HG02759 (cell line): ENCODE results near the gene VPS26B.
A peak's percentile ranks its signal among the peaks of the same experiment; 100 is the strongest.
"Not testable (repeated sequence)": the region's sequence is repeated elsewhere in the genome, so short reads cannot be mapped to it uniquely, and the experiment has no call there.

Source experiments
- ATAC-seq: cut with Tn5 transposase; IDR thresholded peaks from one replicate; pipeline ENCODE4 v1.9.1; 2021; ENCODE audit warnings: mild to moderate bottlenecking, moderate library complexity; ENCODE audit not compliant: unreplicated experiment

VPS26B gene

DNA sequence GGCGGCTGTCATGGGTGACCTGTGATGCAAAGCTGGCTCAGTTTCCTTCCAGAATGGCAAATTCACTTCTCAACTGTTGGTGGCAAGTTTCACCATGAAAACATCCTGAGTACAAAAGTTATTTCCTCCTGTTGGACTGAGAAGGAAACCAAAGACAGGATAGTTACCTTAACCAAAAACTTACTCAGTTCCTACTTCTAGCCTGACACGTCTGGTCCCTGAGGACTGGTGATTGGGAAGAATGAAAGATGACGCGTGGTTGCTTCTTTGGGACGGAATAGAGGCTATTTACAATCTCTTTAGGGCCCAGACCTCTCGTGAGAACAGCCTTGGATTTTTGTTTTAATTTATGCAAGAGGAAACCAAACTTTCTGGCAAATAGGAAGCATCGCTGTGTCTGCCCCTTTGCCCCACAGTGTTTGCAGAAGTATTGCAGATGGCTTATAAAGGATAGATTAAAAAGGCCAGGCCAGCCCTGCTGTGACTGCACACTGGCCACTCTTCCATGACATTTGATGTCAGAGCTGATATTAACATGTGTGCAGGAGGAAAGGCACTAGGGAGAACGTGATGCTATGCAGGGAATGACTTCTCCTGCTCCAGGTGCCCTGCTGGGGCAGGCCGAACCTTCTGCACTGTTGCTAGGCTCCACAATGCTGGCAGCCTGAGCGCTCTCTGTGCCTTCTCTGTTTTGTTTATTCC lies 7.6 kb downstream of the VPS26B start:
- no peak for ATAC-seq

DNA sequence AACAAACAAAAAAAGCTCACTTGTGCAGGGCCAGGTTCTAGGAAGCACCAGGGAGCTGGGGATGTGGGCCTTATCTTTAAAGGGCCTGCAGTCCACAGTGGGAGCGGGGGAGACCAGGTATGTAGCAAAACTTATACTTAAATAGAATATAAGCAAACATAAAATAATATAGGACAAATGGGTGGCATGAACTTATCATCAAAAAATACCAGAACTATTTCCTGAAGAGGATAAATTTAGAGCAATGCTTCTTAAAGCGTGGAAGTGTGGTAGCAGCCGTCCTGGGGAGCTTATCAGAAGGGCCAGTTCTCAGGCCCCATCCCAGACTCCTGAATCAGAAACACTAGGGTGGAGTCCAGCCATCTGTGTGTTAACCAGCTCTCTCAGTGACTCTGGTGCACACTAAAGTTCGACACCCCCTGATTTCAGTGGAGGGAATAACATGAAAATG lies 9.3 kb downstream of the VPS26B start:
- ATAC-seq = no peak

DNA sequence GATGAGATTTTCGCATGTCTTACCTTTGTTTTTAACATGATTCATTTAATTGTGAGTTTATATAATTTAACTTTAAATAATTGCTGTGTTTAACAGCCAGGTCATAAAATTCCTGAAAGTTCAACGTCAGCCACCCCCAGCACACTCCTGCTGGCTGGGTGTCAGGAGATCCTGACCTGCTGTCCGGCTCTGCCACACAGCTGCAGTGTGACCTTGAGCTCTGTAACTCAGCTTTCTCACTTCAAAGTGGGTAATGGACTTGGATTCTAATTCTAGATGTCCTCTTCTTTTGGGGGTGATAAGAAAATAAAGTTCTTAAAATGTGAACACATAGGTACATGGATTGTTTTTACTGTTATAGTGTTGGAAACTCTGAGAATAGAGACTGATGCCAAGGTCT lies 10.9 kb downstream of the VPS26B start:
- no peak for ATAC-seq

DNA sequence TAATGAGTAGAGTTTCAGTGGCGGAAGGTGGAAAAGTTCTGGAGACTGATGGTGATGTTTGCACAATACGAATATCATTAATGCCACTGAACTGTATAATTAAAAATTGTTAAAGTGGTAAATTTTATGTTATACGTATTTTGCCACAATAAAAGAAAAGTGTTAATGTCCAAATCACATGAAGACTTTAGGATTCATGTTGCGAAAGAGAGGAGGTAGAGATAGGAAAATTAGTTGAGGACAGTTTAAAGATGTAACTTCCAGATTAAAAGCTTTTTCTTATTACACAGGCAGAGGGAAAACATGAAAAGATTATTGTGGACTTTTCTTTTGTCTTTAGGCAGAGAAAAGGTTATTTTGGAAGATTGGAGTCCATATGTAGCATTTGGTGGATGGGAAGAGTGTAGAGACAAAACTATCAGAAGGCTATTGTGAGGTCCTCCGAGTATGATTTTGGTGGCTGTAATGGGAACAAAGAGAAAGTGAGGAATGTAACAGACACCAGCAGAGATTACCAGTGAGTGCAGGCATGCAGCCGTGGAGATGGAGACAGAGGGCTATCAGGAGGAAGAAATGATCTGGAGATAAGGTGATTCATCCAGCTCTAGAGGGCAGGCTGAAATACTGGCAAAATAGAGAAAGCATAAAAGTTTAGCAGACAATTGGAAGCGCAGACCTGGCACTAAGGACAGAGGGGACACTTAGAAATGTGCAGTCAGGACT lies 12.5 kb downstream of the VPS26B start:
- no peak for ATAC-seq

DNA sequence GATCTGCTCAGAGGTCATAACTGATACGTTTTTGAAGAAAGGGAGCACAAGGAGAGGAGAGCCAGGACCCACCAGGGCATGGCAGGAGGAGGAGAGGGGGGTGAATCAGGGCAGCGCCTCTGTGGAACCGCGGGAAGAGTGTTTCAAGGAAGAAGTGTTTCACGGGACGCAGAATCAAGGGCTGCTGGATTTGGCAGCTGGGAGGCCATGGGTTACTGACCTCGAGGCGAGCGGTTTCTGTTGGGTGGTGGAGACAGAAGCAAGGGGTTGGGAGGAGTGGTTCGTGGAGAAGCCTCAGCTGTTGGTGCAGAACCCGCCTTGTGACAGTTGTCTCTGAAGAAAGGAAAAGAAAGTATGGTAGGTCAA lies 13.1 kb downstream of the VPS26B start:
- ATAC-seq = no peak

DNA sequence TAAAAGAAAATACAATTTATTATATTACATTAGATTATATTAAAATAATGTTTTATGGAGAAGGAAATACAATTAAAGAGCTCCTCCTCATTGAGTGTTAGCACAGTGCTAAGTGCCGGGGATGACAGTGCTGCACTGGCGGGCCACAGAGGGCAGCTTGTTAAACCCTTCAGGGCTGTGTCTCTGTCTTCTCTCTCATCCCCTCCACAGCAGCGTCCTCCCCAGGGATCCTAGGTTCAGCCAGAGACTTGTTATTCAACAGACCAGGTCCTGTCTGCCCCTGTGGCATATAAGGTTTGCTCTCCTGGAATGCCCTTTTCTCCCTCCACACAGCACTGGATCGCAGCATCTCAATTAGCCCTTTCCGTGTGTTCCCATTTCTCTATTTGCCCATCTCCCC lies 14.5 kb downstream of the VPS26B start:
- no peak for ATAC-seq

DNA sequence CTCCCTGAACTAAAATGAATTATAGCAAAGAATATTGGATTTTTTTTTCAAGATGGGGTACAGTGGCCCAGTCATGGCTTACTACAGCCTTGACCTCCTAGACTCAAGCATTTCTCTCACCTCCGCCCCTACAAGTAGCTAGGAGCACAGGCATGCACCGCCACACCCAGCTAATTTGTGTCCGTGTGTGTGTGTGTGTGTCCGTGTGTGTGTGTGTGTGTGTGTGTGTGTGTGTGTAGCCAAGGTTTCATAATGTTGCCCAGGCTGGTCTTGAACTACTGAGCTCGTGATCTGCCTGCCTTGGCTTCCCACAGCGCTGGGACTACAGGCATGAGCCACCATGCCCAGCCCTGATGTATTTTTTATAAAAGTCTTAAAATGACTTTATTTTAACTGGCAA lies 16.1 kb downstream of the VPS26B start:
- no peak for ATAC-seq

DNA sequence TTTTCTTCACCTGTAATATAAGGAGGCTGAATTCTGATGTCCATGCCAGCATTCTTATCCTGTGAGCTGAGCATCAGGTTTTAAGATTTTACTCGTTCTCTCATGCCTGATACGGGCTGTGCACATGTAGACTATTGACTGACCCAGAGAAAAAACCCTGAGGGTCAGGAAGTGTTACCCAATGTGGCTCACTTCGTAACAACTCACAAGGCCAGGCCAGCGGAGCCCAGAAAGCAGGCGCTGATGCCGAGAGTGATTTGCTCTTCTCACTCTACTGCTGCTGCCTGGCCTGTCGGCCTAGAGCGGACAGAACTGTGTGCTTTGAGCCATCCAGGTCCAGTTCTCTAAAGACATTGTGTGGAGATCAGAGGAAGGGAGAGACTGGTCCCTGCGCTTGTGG lies 17.9 kb downstream of the VPS26B start:
- no peak for ATAC-seq

DNA sequence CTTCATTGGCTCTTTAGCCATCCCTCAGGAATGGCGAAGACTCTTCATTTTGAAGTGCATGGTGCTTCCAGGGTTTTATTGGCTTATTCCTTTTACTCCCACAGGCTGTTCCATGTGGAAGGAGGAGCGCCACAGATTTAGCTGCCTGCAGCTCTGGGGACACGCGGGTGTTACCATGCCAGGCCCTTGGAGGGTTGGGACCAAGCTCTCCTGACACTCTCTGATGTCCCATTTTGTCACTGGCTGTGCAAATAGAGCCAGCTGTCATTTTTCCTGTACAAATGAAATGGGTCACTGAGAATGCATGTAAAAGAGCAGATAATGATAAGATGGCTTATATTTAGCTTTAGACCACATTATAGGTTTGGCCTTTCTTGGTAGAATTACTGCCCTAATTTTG lies 19.4 kb downstream of the VPS26B start:
- ATAC-seq = no peak

DNA sequence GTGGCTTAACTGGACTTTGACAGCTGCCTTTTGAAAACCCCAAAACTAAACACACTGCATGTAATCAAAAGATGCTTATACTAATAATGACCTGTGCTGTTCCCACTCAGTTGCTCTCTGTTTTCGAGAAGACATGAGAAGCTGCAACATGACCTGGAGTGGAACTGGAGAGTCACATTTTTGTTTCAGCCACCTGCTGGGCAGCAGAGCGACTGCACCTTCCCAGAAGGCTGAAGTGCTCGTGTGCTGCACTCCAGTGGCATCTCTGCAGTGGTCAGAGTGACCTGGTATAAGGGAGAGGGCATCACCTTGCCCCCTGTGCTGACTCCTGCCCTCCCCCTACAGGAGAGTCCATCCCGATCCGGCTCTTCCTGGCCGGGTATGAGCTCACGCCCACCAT lies 20.1 kb downstream of the VPS26B start:
- ATAC-seq = peak; percentile 88

DNA sequence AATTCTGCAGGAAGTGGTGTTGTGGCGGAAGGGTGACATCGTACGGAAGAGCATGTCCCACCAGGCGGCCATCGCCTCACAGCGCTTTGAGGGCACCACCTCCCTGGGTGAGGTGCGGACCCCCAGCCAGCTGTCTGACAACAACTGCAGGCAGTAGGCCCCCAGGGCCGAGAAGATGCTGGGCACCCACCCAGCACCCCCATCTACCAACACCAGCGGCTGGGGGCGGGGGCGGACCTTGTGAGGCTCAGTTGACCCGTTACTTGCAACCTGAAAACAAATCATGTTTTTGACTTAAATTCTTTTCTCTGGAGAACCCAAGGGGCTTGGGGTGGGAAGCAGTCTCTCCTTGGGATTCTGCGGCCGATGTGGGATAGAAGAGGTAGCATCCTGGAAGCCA lies 21.0 kb downstream of the VPS26B start:
- ATAC-seq = no peak

DNA sequence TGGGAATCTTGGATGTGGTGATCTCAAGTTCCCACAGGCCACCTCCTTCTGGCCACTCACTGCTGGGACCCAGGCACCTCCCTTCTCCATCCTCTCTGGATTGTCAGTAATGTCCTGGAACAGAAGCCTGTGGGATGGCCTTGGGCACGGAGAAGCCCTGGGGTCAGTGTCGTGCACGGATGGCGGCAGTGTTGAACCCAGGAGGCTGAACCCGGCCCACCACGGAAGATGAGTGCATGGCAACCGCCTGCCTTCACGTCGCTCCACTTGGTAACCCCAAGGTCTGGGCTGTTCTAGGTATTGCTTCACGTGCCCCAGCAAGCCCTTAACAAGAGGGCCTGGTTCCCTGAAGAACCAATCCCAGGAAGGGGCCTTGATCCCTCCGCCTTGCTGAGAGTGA lies 21.6 kb downstream of the VPS26B start:
- no peak for ATAC-seq

DNA sequence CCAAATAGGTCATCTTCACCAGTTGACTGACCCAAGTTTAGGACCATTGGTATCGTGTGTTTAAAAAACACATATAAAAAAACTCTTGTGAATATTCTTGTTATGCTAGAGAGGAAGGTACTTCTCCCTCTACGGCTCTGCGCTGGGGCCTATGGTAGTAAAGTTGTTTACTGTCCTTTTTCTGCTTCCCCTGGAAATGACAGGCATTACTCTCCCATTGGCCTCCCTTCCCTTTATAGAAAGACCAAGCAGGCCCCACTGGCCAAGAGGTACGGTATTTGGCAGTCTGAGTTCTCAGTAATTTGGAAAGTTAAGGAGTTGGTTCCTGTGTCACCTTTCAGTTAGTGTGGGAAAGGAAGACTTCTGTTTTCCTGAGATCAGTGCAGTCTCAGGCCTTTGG lies 22.2 kb downstream of the VPS26B start:
- no peak for ATAC-seq

DNA sequence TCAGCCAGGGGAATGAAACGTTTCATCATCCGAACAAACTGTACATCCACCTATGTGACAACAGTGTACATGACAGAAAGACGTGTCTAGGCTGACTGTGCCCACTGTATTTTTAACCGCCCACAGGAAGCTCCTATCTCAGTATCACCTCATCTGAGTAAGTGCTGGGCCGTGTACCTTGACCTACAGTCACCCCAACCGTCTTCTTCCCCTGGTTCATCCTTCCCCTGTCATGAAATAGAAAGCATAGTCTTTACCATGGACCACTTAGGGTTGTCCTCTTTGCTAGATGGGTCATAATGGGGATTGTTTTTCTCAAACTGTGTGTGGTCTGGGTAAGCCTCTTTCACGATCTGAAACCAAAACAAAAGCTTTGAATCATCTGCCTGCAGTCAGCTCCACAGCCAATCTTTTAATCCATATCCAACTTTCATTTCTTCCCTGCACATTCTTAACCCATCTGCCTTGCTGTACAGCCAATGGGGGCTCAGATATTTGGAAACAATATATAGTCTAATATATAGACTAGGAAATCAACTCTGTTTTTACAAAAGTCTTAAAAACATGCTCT lies 24.5 kb downstream of the VPS26B start:
- no peak for ATAC-seq

DNA sequence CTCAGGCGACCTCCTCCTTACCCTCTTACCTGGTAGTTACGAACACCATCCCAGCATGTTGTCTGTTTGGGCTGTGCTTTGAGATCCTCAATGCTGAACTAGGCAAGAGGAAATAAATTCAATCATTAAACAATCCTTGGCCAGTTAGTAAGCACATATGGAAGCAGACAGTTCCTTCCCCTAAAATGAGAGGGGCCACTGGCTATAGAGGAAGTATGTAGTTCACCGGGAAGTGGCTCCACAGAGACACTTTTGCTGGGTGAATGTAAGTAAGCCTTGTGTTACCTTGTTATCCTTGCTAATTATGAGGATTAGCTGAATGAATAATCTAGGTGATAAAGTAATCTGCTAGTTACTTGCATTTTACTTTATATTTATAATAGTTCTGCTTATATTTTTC lies 25.8 kb downstream of the VPS26B start:
- no peak for ATAC-seq

DNA sequence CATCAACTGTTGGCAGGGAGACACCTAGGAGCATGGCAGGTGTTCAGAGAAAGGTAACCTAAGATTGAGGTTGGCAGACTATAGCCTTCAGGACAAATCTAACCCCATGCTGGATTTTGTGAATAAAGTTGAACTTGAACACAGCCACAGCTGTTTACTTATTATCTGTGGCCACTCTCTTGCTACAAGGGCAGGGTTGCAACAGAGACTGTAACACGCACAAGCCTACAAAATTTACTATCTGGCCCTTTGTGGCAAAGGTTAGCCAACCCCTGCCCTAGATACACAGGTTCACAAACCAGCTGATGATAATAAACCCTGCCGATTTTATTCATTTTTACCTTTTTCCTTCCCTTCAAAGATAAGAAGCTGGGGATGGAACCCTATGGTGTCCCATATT lies 26.2 kb downstream of the VPS26B start:
- ATAC-seq = no peak

DNA sequence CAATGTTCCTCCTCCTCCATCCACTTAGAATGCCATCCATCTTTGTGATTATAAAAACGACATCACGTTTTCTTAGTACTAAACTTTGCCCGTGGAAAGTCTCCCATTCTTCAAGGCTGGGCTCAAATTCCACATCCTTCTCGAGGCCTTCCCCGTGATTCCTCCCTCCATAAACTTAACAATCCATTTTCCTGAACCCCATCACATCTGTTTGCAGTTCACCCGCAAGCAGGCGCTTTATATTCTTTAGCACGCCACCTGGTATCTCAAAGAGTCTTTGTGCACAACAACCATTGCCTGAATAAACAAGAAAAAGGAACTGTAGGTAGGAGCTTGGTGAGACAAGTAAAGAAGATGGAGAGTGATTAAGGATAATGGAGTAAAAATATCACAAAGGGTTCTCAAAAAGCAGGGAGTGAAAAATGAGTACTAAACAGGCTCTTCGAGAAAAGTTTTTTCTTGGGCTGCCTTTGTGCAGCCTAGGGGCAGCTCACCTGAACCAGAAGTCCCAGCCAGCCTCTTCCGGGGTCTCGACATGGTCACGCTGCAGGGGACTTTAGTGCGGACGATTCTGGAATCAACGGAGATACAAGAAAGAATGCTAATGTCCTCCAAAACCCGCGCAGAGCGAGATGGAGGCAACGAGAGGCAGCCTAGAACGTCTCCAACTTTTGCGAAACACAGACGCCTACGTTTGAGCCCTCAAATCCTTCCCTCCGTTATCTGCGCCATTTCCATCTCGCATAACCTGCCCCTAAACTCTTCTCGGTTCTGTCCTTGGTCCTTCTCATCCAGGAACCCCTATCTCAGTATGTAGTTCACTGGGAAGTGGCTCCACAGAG lies 28.1 kb downstream of the VPS26B start:
- peak; percentile 33 for ATAC-seq

DNA sequence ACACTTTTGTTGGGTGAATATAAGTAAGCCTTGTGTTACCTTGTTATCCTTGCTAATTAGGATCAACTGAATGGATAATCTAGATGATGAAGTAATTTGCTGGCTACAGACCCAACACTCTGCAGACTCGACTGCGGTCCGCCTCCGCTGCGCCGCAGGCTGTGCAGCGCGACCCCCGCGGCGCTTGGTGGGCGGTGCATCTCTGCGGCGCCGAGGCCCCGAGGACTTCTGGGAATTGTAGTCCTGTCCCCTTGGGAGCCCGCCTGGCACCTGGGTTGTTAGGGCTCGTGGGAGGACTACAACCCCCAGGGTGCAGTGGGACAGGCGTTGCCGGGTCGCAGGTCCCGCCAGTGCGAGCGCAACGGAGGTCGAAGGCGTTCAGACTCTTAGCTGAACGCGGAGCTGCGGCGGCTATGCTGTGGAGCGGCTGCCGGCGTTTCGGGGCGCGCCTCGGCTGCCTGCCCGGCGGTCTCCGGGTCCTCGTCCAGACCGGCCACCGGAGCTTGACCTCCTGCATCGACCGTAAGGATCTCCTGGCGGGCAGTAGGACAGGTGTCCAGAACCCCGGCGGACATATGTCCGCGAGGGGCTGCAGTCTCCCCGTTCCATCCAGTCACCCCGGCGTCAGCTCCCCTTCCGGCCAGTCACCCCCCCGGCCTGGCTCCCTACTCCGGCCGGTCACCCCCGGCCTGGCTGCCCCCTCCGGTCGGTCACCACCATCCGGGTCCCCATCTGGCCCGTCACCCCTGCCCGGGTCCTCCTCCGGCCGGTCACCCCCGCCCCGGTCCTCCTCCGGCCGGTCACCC lies 28.9 kb downstream of the VPS26B start, which contains the start of the genes ACAD8 and THYN1:
ACAD8 (plus strand) TSS at position 381 of the 806 bp plus-strand sequence; CDS start at position 414, 33 bp downstream.
THYN1 (minus strand) TSS at position 165 of the 806 bp plus-strand sequence. CDS start 470 bp downstream, outside the sequence.
- ATAC-seq = peak; percentile 99

DNA sequence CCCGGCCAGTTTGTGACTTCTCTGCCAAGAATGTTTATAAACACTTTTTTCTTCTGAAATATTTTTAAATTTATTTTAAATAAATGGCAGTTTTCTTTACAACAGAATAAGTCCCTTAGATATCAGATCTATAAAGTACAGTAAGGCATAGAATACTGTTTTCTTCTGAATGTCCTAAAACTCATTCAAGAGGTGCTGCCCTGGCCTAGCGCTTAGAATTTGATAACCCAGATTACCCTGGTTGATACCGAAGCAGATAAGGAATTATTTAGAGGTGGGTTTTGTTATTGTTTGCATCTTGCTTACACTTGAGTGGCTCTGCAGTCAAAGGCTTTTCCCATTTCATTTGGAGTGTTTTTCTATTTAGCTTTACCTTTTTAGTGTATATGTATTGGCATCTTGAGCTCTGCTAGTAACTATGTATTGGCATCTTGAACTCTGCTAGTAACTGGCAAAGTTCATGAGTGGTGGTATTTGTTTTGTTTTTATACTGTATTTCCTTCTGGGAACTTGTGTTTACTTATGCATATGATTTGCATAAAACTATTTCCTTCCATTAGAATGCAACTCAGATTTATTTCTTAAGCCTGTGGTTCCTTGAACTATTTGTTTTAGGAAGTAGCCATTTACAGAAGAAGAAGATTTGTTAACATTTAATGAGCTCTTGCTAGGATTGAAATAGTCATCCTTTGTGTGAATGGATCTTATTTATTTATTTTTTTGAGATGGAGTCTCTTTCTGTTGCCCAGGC lies 30.1 kb downstream of the VPS26B start:
- ATAC-seq = no peak

DNA sequence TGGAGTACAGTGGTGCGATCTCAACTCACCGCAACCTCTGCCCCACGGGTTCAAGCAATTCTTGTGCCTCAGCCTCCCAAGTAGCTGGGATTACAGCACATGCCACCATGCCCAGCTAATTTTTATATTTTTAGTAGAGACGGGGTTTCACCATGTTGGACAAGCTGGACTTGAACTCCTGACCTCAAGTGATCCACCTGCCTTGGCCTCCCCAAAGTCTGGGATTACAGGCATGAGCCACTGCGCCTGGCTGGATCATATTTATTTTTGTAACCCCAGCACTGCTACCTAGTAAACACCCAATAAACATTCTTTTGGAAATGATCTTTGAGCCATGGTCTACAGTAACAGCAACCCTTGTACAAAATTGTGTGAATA lies 30.7 kb downstream of the VPS26B start:
- not testable (repeated sequence) for ATAC-seq
